Mesothelial cell of epicardium (in vitro differentiated cells): ENCODE results near the gene SDR9C7. TPM values are rescaled to one million over a fixed set of nuclear protein-coding genes. Genes with fewer than 3 reads are reported as not detected.
"Not testable (repeated sequence)": the region's sequence is repeated elsewhere in the genome, so short reads cannot be mapped to it uniquely, and the experiment has no call there.

Experiments
- DNase-seq, 2 experiments: peaks; one replicate each; pipeline ENCODE4 v3.0.0; 2021; ENCODE audit warnings: low spot score in 2 of 2; ENCODE audit not compliant: unreplicated experiment in 2 of 2
- H3K27ac Mint-ChIP-seq: 2 replicates; pipeline ENCODE4 v1.8.0; 2021; ENCODE audit warnings: mixed read lengths
- H3K27me3 Mint-ChIP-seq: 2 replicates; pipeline ENCODE4 v1.8.0; 2021; ENCODE audit warnings: low read depth, mixed read lengths
- H3K36me3 Mint-ChIP-seq: 2 replicates; pipeline ENCODE4 v1.8.0; 2021; ENCODE audit warnings: mixed read lengths
- H3K4me1 Mint-ChIP-seq: 2 replicates; pipeline ENCODE4 v1.8.0; 2021; ENCODE audit warnings: mixed read lengths
- H3K4me3 Mint-ChIP-seq: 2 replicates; pipeline ENCODE4 v1.8.0; 2021; ENCODE audit warnings: mild to moderate bottlenecking, moderate library complexity, mixed read lengths
- H3K9me3 Mint-ChIP-seq: 2 replicates; pipeline ENCODE4 v1.8.0; 2021; ENCODE audit warnings: mixed read lengths
- CTCF ChIP-seq: fragments of 200-600 bp; sonication (generic); IDR thresholded peaks from one replicate; pipeline ENCODE4 v1.5.0; 2021; ENCODE audit warnings: antibody characterized with exemption; ENCODE audit not compliant: unreplicated experiment
- total RNA-seq: library from RNA; stranded (reverse); gene quantifications from 3 replicates; pipeline ENCODE4 v1.2.1, GENCODE V29; 2021

The SDR9C7 gene
- total RNA-seq, 1 donor from 2014 or later = 0.40 TPM

GRCh38 chr12:56897844-56898361 is 36.3 kb downstream of the SDR9C7 start:
- no peak for DNase-seq
- peaks cover 2% of the 10 kb centered on the region for H3K27me3 Mint-ChIP-seq
- no peak overlapping the region for H3K4me3 Mint-ChIP-seq
- no peak for TF ChIP-seq CTCF
- H3K4me1 Mint-ChIP-seq = no peaks in the 10 kb centered on the region
- H3K36me3 Mint-ChIP-seq = no peaks in the 10 kb centered on the region
- no peak overlapping the region for H3K27ac Mint-ChIP-seq
- H3K9me3 Mint-ChIP-seq = peaks cover 29% of the 10 kb centered on the region

- Mint-ChIP-seq H3K4me1 (no peaks in the 10 kb centered on the region), H3K27ac (no peak overlapping the region), H3K4me3 (no peak overlapping the region), H3K36me3 (no peaks in the 10 kb centered on the region), H3K27me3 (peaks cover 3% of the 10 kb centered on the region), H3K9me3 (peaks cover 15% of the 10 kb centered on the region)
- no peak for TF ChIP-seq CTCF
- no peak for DNase-seq
These were observed 38.1 kb downstream of the SDR9C7 start for GRCh38 chr12:56896082-56896481.

- Mint-ChIP-seq H3K27ac (no peak overlapping the region), H3K4me3 (no peak overlapping the region), H3K4me1 (no peaks in the 10 kb centered on the region), H3K9me3 (peaks cover 17% of the 10 kb centered on the region), H3K36me3 (no peaks in the 10 kb centered on the region), H3K27me3 (peaks cover 12% of the 10 kb centered on the region)
- DNase-seq = no peak
- TF ChIP-seq CTCF = no peak
These were observed 39.4 kb downstream of the SDR9C7 start for GRCh38 chr12:56894698-56895368.

- H3K27ac Mint-ChIP-seq, H3K4me1 Mint-ChIP-seq, H3K4me3 Mint-ChIP-seq, DNase-seq, H3K36me3 Mint-ChIP-seq: not testable (repeated sequence)
- H3K9me3 Mint-ChIP-seq = peaks cover 19% of the 10 kb centered on the region
- peaks cover 16% of the 10 kb centered on the region for H3K27me3 Mint-ChIP-seq
These were observed 42.3 kb downstream of the SDR9C7 start for GRCh38 chr12:56891885-56892284.

GRCh38 chr12:56886319-56886718 is 47.9 kb downstream of the SDR9C7 start:
- Mint-ChIP-seq H3K36me3 (no peaks in the 10 kb centered on the region), H3K27ac (no peak overlapping the region), H3K4me1 (no peaks in the 10 kb centered on the region), H3K27me3 (peaks cover 14% of the 10 kb centered on the region), H3K4me3 (no peak overlapping the region), H3K9me3 (peaks cover 63% of the 10 kb centered on the region)
- no peak for TF ChIP-seq CTCF
- no peak for DNase-seq

GRCh38 chr12:56885316-56885715 is 48.9 kb downstream of the SDR9C7 start:
- no peak for TF ChIP-seq CTCF
- Mint-ChIP-seq H3K4me1 (no peaks in the 10 kb centered on the region), H3K9me3 (peaks cover 66% of the 10 kb centered on the region), H3K27ac (no peak overlapping the region), H3K36me3 (no peaks in the 10 kb centered on the region), H3K27me3 (peaks cover 5% of the 10 kb centered on the region), H3K4me3 (no peak overlapping the region)
- no peak for DNase-seq
